Right cardiac atrium (tissue), 5 donors: ENCODE results near the gene PVALB. TPM values are rescaled to one million over a fixed set of nuclear protein-coding genes. Genes with fewer than 3 reads are reported as not detected.

Experiments used
- ATAC-seq, 2 donors: fragments of 200-7000 bp; cut with Tn5 transposase; one replicate each; pipeline versions ENCODE4 v1.8.0 to v1.9.1; 2020; ENCODE audit warnings: moderate library complexity in 2 of 2, mild to moderate bottlenecking in 1 of 2
- DNase-seq, 3 donors: peaks; one replicate each; pipeline ENCODE4 v3.0.0-alpha.2; 2020
- H3K27ac ChIP-seq: one replicate; pipeline ENCODE4 v1.5.1; 2013; ENCODE audit warnings: mild to moderate bottlenecking, low read length, control low read depth, moderate library complexity
- H3K27me3 ChIP-seq: one replicate; pipeline ENCODE4 v1.6.1; 2013; ENCODE audit not compliant: control insufficient read depth, insufficient read depth
- H3K4me1 ChIP-seq: one replicate; pipeline ENCODE4 v1.6.1; 2013; ENCODE audit warnings: low read length; ENCODE audit not compliant: control insufficient read depth, insufficient read depth
- H3K4me3 ChIP-seq: one replicate; pipeline ENCODE4 v1.5.1; 2013; ENCODE audit warnings: low read length, control low read depth
- H3K9me3 ChIP-seq: one replicate; pipeline ENCODE4 v1.6.1; 2013; ENCODE audit warnings: low read length; ENCODE audit not compliant: control insufficient read depth
- WGBS: extraction: QIAGEN DNeasy Blood & Tissue Kit; methylation state at CpG from one replicate; pipeline ENCODE4 v1.1.7; 2013; 5-methylcytosine and 5-hydroxymethylcytosine counted together
- intact Hi-C, 4 donors: fragments of 100-400 bp; cut with DNase I; formaldehyde crosslinking; loops; one replicate each; pipeline versions ENCODE4 v1.11.0 to v1.14.0; 2022 to 2023
- polyA plus RNA-seq: library from polyadenylated mRNA; stranded (reverse); fragments of 200-250 nt; gene quantifications from one replicate; pipeline ENCODE4 v1.2.3, GENCODE V29; 2013
- total RNA-seq, 4 donors: library from RNA; stranded (reverse); fragmentation: NEBNext Ultra II Directional; extraction: Animal tissue kit (Norgen Biotek cat#: 25700); gene quantifications; one replicate each; pipeline ENCODE4 v1.2.1, GENCODE V29; 2021
- donor health status: healthy with polysubstance abuse.
- donor health status: DM: no; HTN: yes; CAD: no.
- donor health status: DM: no; HTN: no; CAD: no.
- donor health status: DM: no; HTN: yes; CAD: no; lungs with severe emphysema.
- donor health status: DM: yes; HTN: yes; CAD: no.

PVALB gene
- total and polyA plus RNA-seq, 5 donors, result not detected

DNA sequence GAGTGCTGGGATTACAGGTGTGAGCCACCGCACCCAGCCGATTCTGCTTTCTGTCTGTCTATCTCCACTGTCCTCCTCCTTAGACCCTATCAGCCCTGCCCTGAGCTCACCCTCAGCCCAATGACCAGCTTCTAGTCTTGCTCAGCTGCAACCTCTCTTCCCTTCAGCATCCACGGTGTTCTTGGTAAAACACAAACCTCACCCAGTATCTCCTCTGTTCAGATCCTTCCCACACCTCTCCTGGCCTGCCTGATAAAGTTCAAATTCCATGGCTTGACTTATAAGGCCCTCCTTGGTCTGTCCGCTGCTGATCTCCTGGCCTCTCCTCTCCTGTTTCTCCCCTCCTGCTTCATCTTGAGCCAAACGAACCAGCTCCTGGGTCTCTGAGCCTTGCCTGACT is 29.4 kb upstream of the PVALB start:
- H3K27ac ChIP-seq, result no peak overlapping the region
- DNase-seq (no peak), ATAC-seq (no peak)
- no peak overlapping the region for H3K4me3 ChIP-seq
- H3K9me3 ChIP-seq, result no peaks in the 10 kb centered on the region
- H3K4me1 ChIP-seq, result no peaks in the 10 kb centered on the region
- H3K27me3 ChIP-seq, result no peaks in the 10 kb centered on the region
- intact Hi-C loops, result no loop called here
- WGBS, result 52% methylated on average over 5 of the region's 5 CpGs

DNA sequence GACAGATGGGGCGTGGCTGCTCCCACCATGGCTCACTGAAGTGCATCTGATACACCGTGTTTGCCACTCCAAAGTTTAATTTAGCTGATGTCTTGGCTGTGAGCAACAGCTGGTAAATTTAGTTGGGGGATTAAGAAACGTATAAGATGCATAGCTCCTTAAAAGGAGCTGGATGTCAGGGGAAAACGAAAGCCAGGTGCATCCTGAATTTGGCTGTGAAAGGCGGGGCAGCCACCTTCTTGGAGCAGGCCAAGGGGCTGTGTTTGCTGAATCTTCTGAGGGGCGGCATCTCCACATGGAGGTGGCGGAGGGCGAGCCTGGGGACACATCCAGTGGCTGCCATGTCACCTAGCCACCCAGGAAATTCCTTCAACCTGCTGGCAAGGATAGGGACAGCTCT is 23.3 kb upstream of the PVALB start:
- no peaks in the 10 kb centered on the region for H3K9me3 ChIP-seq
- H3K27me3 ChIP-seq, result no peaks in the 10 kb centered on the region
- H3K4me1 ChIP-seq, result no peaks in the 10 kb centered on the region
- H3K27ac ChIP-seq, result no peak overlapping the region
- 74% methylated on average over 8 of the region's 8 CpGs for WGBS
- no peak overlapping the region for H3K4me3 ChIP-seq
- DNase-seq, result no peak
- intact Hi-C loops, result no loop called here
- ATAC-seq, result no peak

- DNase-seq (no peak), ATAC-seq (no peak)
- H3K9me3 ChIP-seq, result no peaks in the 10 kb centered on the region
- H3K4me1 ChIP-seq, result no peaks in the 10 kb centered on the region
- intact Hi-C loops, result no loop called here
- no peaks in the 10 kb centered on the region for H3K27me3 ChIP-seq
- no peak overlapping the region for H3K27ac ChIP-seq
- no peak overlapping the region for H3K4me3 ChIP-seq
- WGBS, result 81% methylated on average over 10 of the region's 10 CpGs
These were observed 22.7 kb upstream of the PVALB start for GRCh38 chr22:36839356-36840073.

DNA sequence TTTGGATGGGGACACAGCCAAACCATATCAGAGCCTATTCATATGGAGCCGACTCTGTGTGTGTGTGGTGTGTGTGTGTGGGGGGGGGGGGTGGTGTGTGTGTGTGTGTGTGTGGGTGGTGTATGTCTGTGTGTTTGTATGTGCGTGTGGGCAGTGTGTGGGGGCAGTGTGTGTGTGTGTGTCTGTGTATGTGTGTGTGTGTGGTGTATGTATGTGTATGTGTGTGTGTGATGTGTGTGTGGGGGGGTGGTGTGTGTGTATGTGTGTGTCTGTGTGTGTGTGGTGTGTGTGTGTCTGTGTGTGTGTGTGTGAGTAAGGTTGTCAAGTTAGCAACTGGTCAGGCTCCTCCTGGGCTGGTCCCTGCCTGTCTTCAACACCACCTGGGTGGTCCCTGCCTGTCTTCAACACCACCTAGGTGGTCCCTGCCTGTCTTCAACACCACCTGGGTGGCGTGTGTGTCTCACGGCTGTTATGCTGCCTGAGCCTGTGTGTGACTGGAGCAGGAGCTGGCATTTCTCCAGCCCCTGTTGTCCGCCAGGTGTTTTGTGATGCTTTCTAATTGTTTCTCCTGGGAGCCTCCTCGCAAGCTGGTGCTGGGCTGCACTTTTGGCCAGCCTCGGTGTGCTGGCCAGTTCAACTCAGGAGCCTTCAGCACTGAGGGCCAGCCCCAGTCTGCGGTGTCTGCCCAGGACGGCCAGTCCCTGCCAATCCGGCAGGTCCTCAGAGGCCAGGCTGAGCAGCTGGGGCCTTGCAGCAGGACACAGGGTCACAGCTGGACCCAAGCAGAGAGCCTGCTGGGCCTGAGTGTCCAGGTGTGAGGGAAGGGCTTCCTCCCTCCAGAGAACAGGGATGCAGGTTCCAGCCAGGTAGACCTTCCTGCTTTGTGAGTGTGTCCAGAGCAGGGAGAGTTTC is 21.5 kb upstream of the PVALB start:
- Histone ChIP-seq H3K4me3 (no peak overlapping the region), H3K27me3 (no peaks in the 10 kb centered on the region), H3K4me1 (no peaks in the 10 kb centered on the region), H3K9me3 (no peaks in the 10 kb centered on the region), H3K27ac (no peak overlapping the region)
- WGBS, result 74% methylated on average over 10 of the region's 10 CpGs
- ATAC-seq, result no peak
- intact Hi-C loops, result no loop called here
- DNase-seq, result no peak

DNA sequence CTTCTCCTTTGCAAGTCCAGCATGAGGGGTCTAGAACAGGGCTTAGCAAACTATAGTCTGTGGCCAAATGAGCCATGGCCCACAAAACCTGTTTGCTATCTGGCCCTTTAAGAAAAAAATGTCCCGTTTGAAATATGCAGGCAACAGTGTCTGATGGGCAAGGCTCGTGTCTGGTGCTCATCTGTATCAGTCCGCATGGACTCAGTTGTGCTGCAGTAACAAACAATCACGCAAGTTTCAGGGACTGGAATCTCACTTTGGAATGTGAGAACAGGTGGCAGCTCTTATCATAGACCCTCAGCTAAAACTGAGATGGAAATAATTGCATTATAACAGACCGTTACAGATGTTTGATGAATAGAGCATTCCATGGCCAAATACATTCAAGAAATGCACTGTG is 19.1 kb upstream of the PVALB start:
- DNase-seq (no peak), ATAC-seq (no peak)
- no peaks in the 10 kb centered on the region for H3K27me3 ChIP-seq
- no peaks in the 10 kb centered on the region for H3K4me1 ChIP-seq
- WGBS, result 60% methylated on average over 5 of the region's 5 CpGs
- no peaks in the 10 kb centered on the region for H3K9me3 ChIP-seq
- H3K27ac ChIP-seq, result no peak overlapping the region
- H3K4me3 ChIP-seq, result no peak overlapping the region
- intact Hi-C loops, result no loop called here

DNA sequence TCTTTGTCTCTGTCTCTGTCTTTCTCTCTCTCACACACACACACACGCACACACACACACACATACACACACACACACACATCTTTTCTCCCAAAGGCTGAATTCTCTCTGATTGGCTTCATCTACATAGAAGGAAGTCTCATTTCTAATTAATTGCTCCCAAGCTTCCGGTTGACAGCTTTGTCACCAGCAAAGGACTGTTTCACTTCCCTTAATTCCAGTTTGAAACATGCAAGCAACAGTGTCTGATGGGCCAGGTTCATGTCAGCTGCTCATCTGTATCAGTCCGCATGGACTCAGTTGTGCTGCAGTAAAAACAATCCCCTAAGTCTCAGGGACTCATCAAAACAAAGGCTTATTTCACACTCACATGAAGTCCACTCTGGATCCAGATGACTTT is 16.2 kb upstream of the PVALB start:
- WGBS, result 70% methylated on average over 3 of the region's 3 CpGs

GRCh38 chr22:36831717-36832116 is 14.9 kb upstream of the PVALB start:
- ATAC-seq (no peak), DNase-seq (no peak)
- H3K4me1 ChIP-seq, result no peaks in the 10 kb centered on the region
- H3K27ac ChIP-seq, result no peak overlapping the region
- no peak overlapping the region for H3K4me3 ChIP-seq
- intact Hi-C loops, result no loop called here
- H3K27me3 ChIP-seq, result no peaks in the 10 kb centered on the region
- no peaks in the 10 kb centered on the region for H3K9me3 ChIP-seq
- 87% methylated on average over 3 of the region's 3 CpGs for WGBS

More for the DNA sequence above, 16.2 kb upstream of the PVALB start:
- H3K9me3 ChIP-seq, result no peaks in the 10 kb centered on the region
- DNase-seq, result no peak
- H3K27me3 ChIP-seq, result no peaks in the 10 kb centered on the region
- no peaks in the 10 kb centered on the region for H3K4me1 ChIP-seq
- intact Hi-C loops, result no loop called here
- no peak overlapping the region for H3K4me3 ChIP-seq
- ATAC-seq, result no peak
- H3K27ac ChIP-seq, result no peak overlapping the region

DNA sequence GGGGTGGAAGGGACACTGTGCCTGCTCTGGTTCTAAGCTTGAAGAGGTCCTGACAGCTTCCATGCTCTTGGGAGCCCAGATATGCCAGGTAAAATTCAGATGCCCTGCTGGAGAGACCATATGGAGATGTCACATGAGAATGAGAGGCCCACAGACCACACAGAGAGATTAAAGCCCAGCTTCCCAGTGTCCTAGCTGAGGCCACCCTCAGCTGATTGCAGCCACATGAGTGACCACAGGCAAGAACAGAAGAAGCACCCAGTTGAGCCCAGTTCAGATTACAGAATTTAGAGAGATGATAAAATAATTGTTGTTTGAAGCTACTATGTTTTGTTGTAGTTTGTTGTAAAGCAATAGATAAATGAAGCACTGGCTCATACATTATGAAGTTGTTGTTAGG is 14.4 kb upstream of the PVALB start:
- ATAC-seq, result no peak

DNA sequence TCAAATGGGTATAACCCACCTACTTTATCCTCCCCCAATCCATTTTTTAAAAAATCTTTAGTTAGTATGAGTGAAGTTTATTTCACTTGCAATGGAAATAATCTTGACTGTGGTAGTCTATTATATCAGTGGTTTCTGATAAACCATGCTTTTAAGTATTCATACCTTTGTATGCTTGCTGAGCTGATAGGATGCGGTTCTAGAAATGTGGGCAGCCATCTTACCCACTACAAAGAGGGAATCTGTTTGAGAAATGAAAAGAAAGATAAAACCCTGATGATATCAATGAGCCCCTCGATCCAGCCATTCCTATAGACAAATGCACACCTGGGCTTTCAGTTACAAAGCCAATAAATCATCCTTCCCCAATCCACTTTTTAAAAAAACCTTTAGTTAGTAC is 13.8 kb upstream of the PVALB start:
- intact Hi-C loops, result no loop called here
- no peak for DNase-seq
- no peak overlapping the region for H3K27ac ChIP-seq
- H3K27me3 ChIP-seq, result no peaks in the 10 kb centered on the region
- ATAC-seq, result no peak
- H3K9me3 ChIP-seq, result no peaks in the 10 kb centered on the region
- H3K4me1 ChIP-seq, result no peaks in the 10 kb centered on the region
- H3K4me3 ChIP-seq, result no peak overlapping the region
- WGBS, result 75% methylated on average over 2 of the region's 2 CpGs

More for the DNA sequence above, 14.4 kb upstream of the PVALB start:
- DNase-seq, result no peak
- no peak overlapping the region for H3K4me3 ChIP-seq
- no peaks in the 10 kb centered on the region for H3K27me3 ChIP-seq
- no peaks in the 10 kb centered on the region for H3K9me3 ChIP-seq
- no peaks in the 10 kb centered on the region for H3K4me1 ChIP-seq
- H3K27ac ChIP-seq, result no peak overlapping the region
- intact Hi-C loops, result no loop called here

GRCh38 chr22:36829370-36830002 is 12.7 kb upstream of the PVALB start:
- DNase-seq (no peak), ATAC-seq (no peak)

DNA sequence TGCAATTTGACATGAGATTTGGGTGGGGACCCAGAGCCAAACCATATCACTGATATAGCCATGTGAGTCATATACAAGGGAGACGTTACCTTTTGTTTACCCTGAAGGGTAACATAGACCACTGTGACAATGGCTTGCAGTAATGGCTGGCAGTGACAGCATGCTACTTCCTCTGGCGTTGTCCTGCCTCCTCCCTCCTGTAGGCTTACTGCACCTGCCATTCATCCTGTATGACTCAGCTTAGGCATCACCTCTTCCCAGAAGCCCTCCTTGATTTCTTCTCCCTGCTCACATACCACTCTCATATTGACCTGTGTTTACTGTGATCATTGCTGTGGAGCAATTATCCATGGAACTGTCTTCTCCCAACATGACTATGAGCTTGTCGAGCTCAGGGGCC is 12.0 kb upstream of the PVALB start:
- H3K4me3 ChIP-seq, result no peak overlapping the region
- no peaks in the 10 kb centered on the region for H3K27me3 ChIP-seq
- DNase-seq (no peak), ATAC-seq (no peak)
- H3K4me1 ChIP-seq, result no peaks in the 10 kb centered on the region
- H3K27ac ChIP-seq, result no peak overlapping the region
- WGBS, result 50% methylated on average over 3 of the region's 3 CpGs
- H3K9me3 ChIP-seq, result no peaks in the 10 kb centered on the region
- intact Hi-C loops, result no loop called here

More at GRCh38 chr22:36829370-36830002, 12.7 kb upstream of the PVALB start:
- Histone ChIP-seq H3K4me3 (no peak overlapping the region), H3K9me3 (no peaks in the 10 kb centered on the region), H3K27ac (no peak overlapping the region), H3K4me1 (no peaks in the 10 kb centered on the region), H3K27me3 (no peaks in the 10 kb centered on the region)
- intact Hi-C loops, result no loop called here
- WGBS, result 55% methylated on average over 5 of the region's 5 CpGs
